Pancreas (tissue), 10 donors: ENCODE data around the gene MICU2. TPM values are rescaled to one million over a fixed set of nuclear protein-coding genes. Genes with fewer than 3 reads are reported as not detected.

ENCODE experiments used
- ATAC-seq, 4 donors: fragments of 200-7000 bp; cut with Tn5 transposase; one replicate each; pipeline versions ENCODE4 v1.8.0 to v1.9.1; 2020; ENCODE audit warnings: mild to moderate bottlenecking in 4 of 4, moderate library complexity in 4 of 4
- DNase-seq, 6 donors: peaks; one replicate each; pipeline ENCODE4 v3.0.0-alpha.2; 2020
- FAIRE-seq: peaks from 2 replicates; lab custom pipeline; 2012; peaks lifted over from hg19 to GRCh38; lab: Jason Lieb, UNC
- H3K27ac ChIP-seq, 4 donors: fragments of 200-600 bp; sonication (generic); 1 replicate in 3 of 4; 2 replicates in 1 of 4; pipeline versions ENCODE4 v1.5.0 to v1.8.0; 2020
- H3K27me3 ChIP-seq, 4 donors: fragments of 200-600 bp; one replicate each; pipeline ENCODE4 v1.8.0; 2021
- H3K36me3 ChIP-seq, 3 donors: fragments of 200-600 bp; sonication (generic) in 1 of 3; one replicate each; pipeline versions ENCODE4 v1.5.0 to v1.8.0; 2020 to 2021
- H3K4me1 ChIP-seq, 3 donors: fragments of 200-600 bp; one replicate each; pipeline ENCODE4 v1.8.0; 2021
- H3K4me3 ChIP-seq, 4 donors: fragments of 200-600 bp; sonication (generic) in 2 of 4; one replicate each; pipeline versions ENCODE4 v1.5.0 to v1.8.0; 2020 to 2021
- H3K9me3 ChIP-seq, 4 donors: fragments of 200-600 bp; one replicate each; pipeline ENCODE4 v1.8.0; 2021
- CTCF ChIP-seq, 4 donors: fragments of 200-600 bp; sonication (generic) in 3 of 4; IDR thresholded peaks; one replicate each; pipeline versions ENCODE4 v1.5.0 to v1.8.0; 2021; ENCODE audit warnings: antibody characterized with exemption in 4 of 4
- WGBS, 2 donors: extraction: QIAGEN DNeasy Blood & Tissue Kit; methylation state at CpG; one replicate each; pipeline ENCODE4 v1.1.7; 2013; 5-methylcytosine and 5-hydroxymethylcytosine counted together
- intact Hi-C, 3 donors: fragments of 100-400 bp; cut with DNase I; formaldehyde crosslinking; loops; one replicate each; pipeline versions ENCODE4 v1.11.1 to v1.14.2; 2022
- polyA plus RNA-seq, 2 donors: library from polyadenylated mRNA; stranded (reverse); fragments of 200-250 nt; gene quantifications; one replicate each; pipeline ENCODE4 v1.2.3, GENCODE V29; 2013
- total RNA-seq, 6 donors: library from RNA; stranded (reverse); fragmentation: NEBNext Ultra II Directional in 4 of 6; extraction: Animal tissue kit (Norgen Biotek cat#: 25700) in 4 of 6; gene quantifications; one replicate each; pipeline versions ENCODE4 v1.2.1 to v1.2.4, GENCODE V29; 2021 to 2023
- donor health status: healthy with polysubstance abuse.
- donor health status: DM: no; HTN: no; CAD: no; lungs with moderate emphysema.
- donor health status: DM: no; HTN: no; CAD: no.
- donor health status: control.
- donor health status: control.
- donor health status: Bipolar disorder and iron deficiency.
- donor health status: DM: yes; HTN: yes; CAD: no.
- donor health status: DM: no; HTN: no; CAD: no.
- donor health status: DM: no; HTN: no; CAD: no.
- donor health status: DM: yes; HTN: yes; CAD: no.

The MICU2 gene
- total and polyA plus RNA-seq, 8 donors = 9.3 to 36.6 (median 14.7) TPM

- no peak for DNase-seq
- no peaks in the 10 kb centered on the region for H3K27me3 ChIP-seq
- intact Hi-C loops = no loop called here
- no peak overlapping the region for H3K4me3 ChIP-seq
- no peak for TF ChIP-seq CTCF (IDR thresholded peaks at IDR 0.05)
- 85 to 90% methylated on average over 21 of the region's 21 CpGs for WGBS, 2 donors
- H3K27ac ChIP-seq = no peak overlapping the region
- no peaks in the 10 kb centered on the region for H3K9me3 ChIP-seq
- H3K4me1 ChIP-seq = no peaks in the 10 kb centered on the region
- FAIRE-seq = no peak
- H3K36me3 ChIP-seq = no peaks in the 10 kb centered on the region
- no peak for ATAC-seq
These were observed 7.4 kb upstream of the MICU2 start for GRCh38 chr13:21611385-21611784.

GRCh38 chr13:21610687-21611086 is 6.7 kb upstream of the MICU2 start:
- WGBS, 2 donors = 82 to 89% methylated on average over 12 of the region's 12 CpGs
- intact Hi-C loops = no loop called here
- Histone ChIP-seq H3K4me3 (no peak overlapping the region), H3K36me3 (no peaks in the 10 kb centered on the region), H3K27me3 (no peaks in the 10 kb centered on the region), H3K4me1 (no peaks in the 10 kb centered on the region), H3K9me3 (no peaks in the 10 kb centered on the region), H3K27ac (no peak overlapping the region)
- DNase-seq (peak in 1 of 6 donors; percentile 63), FAIRE-seq (no peak), ATAC-seq (no peak)
- no peak for TF ChIP-seq CTCF (IDR thresholded peaks at IDR 0.05)

GRCh38 chr13:21608961-21609360 is 5.0 kb upstream of the MICU2 start:
- Histone ChIP-seq H3K4me3 (no peak overlapping the region), H3K4me1 (peaks cover 0 to 3% (median 0%) of the 10 kb centered on the region in 3 donors), H3K36me3 (no peaks in the 10 kb centered on the region), H3K27ac (no peak overlapping the region), H3K9me3 (no peaks in the 10 kb centered on the region), H3K27me3 (no peaks in the 10 kb centered on the region)
- 63 to 82% methylated on average over 4 of the region's 4 CpGs for WGBS, 2 donors
- no peak for TF ChIP-seq CTCF (IDR thresholded peaks at IDR 0.05)
- FAIRE-seq (no peak), ATAC-seq (no peak), DNase-seq (no peak)
- intact Hi-C loops = no loop called here

- no peak for ATAC-seq
- no peak for TF ChIP-seq CTCF (IDR thresholded peaks at IDR 0.05)
- Histone ChIP-seq H3K9me3 (no peaks in the 10 kb centered on the region), H3K4me1 (peaks cover 0 to 3% (median 3%) of the 10 kb centered on the region in 3 donors), H3K36me3 (no peaks in the 10 kb centered on the region), H3K27me3 (no peaks in the 10 kb centered on the region), H3K4me3 (no peak overlapping the region), H3K27ac (no peak overlapping the region)
- DNase-seq = no peak
- 51 to 55% methylated on average over 6 of the region's 6 CpGs for WGBS, 2 donors
- intact Hi-C loops = no loop called here
- no peak for FAIRE-seq
These were observed 2.8 kb upstream of the MICU2 start for GRCh38 chr13:21606796-21607195.

GRCh38 chr13:21606251-21606650 is 2.3 kb upstream of the MICU2 start:
- Histone ChIP-seq H3K4me1 (peaks cover 0 to 3% (median 3%) of the 10 kb centered on the region in 3 donors), H3K36me3 (no peaks in the 10 kb centered on the region), H3K27ac (no peak overlapping the region), H3K4me3 (no peak overlapping the region), H3K27me3 (no peaks in the 10 kb centered on the region), H3K9me3 (no peaks in the 10 kb centered on the region)
- DNase-seq = no peak
- no peak for ATAC-seq
- no peak for TF ChIP-seq CTCF (IDR thresholded peaks at IDR 0.05)
- FAIRE-seq = no peak
- 47 to 68% methylated on average over 2 of the region's 2 CpGs for WGBS, 2 donors
- intact Hi-C loops = no loop called here
